ENCODE results near the gene SRGAP2. TPM values are rescaled to one million over a fixed set of nuclear protein-coding genes. Genes with fewer than 3 reads are reported as not detected.
"Not testable (repeated sequence)": the region's sequence is repeated elsewhere in the genome, so short reads cannot be mapped to it uniquely, and the experiment has no call there.

The SRGAP2 gene
- total RNA-seq, 1 donor from 2014 or later: 130 TPM

- DNase-seq: not testable (repeated sequence)
Observed at GRCh38 chr1:206250953-206251681, 47.8 kb downstream of the SRGAP2 start.

- DNase-seq: not testable (repeated sequence)
Observed at GRCh38 chr1:206252680-206253335, 49.5 kb downstream of the SRGAP2 start.

Other genes with a start within 250 kb of the SRGAP2 start
- gene RAB7B, start 200.1 kb upstream of the SRGAP2 start, total RNA-seq: 0.78 TPM
- gene CTSE, start 179.6 kb upstream of the SRGAP2 start, total RNA-seq: not detected
- not detected for gene RHEX, start 150.4 kb upstream of the SRGAP2 start, total RNA-seq
- gene AVPR1B, start 86.2 kb upstream of the SRGAP2 start, total RNA-seq: not detected
- gene FAM72A, start 702 bp upstream of the SRGAP2 start, total RNA-seq: 2.3 TPM

All from occipital lobe (tissue), 2 donors.